ENCODE measurements around the gene SUN5. TPM values are rescaled to one million over a fixed set of nuclear protein-coding genes. Genes with fewer than 3 reads are reported as not detected.

The SUN5 gene
- total and polyA plus RNA-seq, 4 donors: not detected

DNA sequence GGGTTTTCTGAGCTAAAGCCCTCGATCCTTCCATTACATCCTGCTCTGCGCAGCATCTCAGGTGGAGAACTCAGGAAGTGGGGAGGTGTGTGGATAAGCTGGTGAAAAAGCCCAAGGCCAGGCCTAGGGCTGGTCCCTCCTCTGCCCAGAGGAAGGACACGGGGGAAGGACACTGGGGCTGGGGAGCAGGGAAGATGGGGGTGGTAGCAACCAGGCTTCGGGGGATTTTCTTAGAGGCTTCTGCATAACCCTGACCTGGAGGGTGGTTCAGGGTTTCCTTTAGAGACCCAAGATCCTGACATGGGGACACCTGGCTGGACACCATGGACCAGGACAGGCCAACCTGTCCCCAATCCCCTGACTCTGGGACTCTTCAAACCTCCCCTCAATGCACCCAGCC is 37.9 kb downstream of the SUN5 start (continued):
- TF ChIP-seq, protein P1, sequence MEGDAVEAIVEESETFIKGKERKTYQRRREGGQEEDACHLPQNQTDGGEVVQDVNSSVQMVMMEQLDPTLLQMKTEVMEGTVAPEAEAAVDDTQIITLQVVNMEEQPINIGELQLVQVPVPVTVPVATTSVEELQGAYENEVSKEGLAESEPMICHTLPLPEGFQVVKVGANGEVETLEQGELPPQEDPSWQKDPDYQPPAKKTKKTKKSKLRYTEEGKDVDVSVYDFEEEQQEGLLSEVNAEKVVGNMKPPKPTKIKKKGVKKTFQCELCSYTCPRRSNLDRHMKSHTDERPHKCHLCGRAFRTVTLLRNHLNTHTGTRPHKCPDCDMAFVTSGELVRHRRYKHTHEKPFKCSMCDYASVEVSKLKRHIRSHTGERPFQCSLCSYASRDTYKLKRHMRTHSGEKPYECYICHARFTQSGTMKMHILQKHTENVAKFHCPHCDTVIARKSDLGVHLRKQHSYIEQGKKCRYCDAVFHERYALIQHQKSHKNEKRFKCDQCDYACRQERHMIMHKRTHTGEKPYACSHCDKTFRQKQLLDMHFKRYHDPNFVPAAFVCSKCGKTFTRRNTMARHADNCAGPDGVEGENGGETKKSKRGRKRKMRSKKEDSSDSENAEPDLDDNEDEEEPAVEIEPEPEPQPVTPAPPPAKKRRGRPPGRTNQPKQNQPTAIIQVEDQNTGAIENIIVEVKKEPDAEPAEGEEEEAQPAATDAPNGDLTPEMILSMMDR (IDR thresholded peaks at IDR 0.05; ENCODE audit: low read depth, low read length, missing input control): no peak

DNA sequence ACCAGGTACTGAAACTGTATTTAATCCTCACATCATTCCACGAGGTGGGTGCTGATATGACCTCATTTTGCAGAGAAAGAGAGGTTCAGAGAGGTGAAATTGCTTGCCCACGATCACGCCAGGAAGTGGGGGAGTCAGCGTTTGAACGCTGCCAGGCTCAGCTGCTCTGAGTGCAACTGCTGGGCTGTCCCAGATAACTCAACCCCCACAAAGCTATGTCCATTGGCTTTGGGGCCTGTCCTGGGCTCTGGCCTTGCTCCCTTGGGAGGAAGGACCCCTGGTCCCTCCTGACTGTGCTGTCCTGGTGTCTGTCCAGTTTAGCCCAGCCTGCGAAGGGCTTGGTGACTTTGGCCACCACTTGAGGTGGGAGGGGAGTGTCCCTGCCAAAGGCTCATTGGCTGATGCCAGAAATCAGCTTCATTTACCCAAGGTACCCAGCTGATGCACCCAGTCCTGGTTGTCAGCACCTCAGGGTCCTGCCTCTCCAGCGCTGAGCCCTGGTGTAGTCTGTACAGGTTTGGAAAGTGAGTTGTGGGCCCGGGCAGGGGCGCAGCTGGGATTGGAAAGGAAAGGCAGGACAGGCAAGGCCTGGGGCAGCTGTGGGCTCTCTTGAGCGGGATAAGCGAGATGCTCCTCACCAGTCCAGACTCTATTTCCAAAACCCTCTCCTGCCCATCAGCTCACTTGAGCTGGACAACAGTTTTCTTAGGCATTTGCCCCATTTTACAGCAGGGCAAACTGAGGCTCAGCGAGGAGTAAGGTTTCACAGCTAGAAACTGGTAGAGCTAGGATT is 38.5 kb downstream of the SUN5 start:
- no peak for DNase-seq (ENCODE audit: low spot score)
- H3K9me3 ChIP-seq (ENCODE audit: control insufficient read depth in 4 of 4, low read length in 3 of 4): no peaks in the 10 kb centered on the region
- H3K36me3 ChIP-seq (ENCODE audit: control insufficient read depth in 4 of 4, insufficient read depth in 3 of 4, low read depth in 1 of 4, low read length in 3 of 4): no peaks in the 10 kb centered on the region
- 79% methylated on average over 12 of the region's 12 CpGs for WGBS
- TF ChIP-seq MAX (IDR thresholded peaks at IDR 0.05) (no peak), SP1 (IDR thresholded peaks at IDR 0.05) (no peak), HNF4A (conservative IDR thresholded peaks at IDR 0.05) (no peak), JUND (IDR thresholded peaks at IDR 0.05) (no peak), HNF4G (IDR thresholded peaks at IDR 0.05) (no peak), FOXA1 (IDR thresholded peaks at IDR 0.05) (no peak), YY1 (IDR thresholded peaks at IDR 0.05) (no peak), TAF1 (conservative IDR thresholded peaks at IDR 0.05) (no peak), FOXA2 (IDR thresholded peaks at IDR 0.05) (no peak), ATF3 (IDR thresholded peaks at IDR 0.05) (no peak), EGR1 (IDR thresholded peaks at IDR 0.05; ENCODE audit: low read depth in 2 of 2) (no peak)
- TF ChIP-seq, protein P1 (IDR thresholded peaks at IDR 0.05; ENCODE audit: low read depth, low read length, missing input control): no peak
- TF ChIP-seq, protein P2, sequence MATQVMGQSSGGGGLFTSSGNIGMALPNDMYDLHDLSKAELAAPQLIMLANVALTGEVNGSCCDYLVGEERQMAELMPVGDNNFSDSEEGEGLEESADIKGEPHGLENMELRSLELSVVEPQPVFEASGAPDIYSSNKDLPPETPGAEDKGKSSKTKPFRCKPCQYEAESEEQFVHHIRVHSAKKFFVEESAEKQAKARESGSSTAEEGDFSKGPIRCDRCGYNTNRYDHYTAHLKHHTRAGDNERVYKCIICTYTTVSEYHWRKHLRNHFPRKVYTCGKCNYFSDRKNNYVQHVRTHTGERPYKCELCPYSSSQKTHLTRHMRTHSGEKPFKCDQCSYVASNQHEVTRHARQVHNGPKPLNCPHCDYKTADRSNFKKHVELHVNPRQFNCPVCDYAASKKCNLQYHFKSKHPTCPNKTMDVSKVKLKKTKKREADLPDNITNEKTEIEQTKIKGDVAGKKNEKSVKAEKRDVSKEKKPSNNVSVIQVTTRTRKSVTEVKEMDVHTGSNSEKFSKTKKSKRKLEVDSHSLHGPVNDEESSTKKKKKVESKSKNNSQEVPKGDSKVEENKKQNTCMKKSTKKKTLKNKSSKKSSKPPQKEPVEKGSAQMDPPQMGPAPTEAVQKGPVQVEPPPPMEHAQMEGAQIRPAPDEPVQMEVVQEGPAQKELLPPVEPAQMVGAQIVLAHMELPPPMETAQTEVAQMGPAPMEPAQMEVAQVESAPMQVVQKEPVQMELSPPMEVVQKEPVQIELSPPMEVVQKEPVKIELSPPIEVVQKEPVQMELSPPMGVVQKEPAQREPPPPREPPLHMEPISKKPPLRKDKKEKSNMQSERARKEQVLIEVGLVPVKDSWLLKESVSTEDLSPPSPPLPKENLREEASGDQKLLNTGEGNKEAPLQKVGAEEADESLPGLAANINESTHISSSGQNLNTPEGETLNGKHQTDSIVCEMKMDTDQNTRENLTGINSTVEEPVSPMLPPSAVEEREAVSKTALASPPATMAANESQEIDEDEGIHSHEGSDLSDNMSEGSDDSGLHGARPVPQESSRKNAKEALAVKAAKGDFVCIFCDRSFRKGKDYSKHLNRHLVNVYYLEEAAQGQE (IDR thresholded peaks at IDR 0.05): no peak
- TF ChIP-seq, protein P3, sequence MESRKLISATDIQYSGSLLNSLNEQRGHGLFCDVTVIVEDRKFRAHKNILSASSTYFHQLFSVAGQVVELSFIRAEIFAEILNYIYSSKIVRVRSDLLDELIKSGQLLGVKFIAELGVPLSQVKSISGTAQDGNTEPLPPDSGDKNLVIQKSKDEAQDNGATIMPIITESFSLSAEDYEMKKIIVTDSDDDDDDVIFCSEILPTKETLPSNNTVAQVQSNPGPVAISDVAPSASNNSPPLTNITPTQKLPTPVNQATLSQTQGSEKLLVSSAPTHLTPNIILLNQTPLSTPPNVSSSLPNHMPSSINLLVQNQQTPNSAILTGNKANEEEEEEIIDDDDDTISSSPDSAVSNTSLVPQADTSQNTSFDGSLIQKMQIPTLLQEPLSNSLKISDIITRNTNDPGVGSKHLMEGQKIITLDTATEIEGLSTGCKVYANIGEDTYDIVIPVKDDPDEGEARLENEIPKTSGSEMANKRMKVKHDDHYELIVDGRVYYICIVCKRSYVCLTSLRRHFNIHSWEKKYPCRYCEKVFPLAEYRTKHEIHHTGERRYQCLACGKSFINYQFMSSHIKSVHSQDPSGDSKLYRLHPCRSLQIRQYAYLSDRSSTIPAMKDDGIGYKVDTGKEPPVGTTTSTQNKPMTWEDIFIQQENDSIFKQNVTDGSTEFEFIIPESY (IDR thresholded peaks at IDR 0.05): no peak
- no peak overlapping the region for H3K4me3 ChIP-seq (ENCODE audit: low read depth in 1 of 3, low read length in 3 of 3)
- no peak overlapping the region for H3K27ac ChIP-seq (ENCODE audit: low read depth in 1 of 2, low read length in 2 of 2)
- no peaks in the 10 kb centered on the region for H3K27me3 ChIP-seq (ENCODE audit: control insufficient read depth in 4 of 4, insufficient read depth in 4 of 4, low read length in 3 of 4)
- H3K9ac ChIP-seq (ENCODE audit: low read depth in 1 of 2, low read length in 2 of 2): no peak overlapping the region
- H3K4me1 ChIP-seq (ENCODE audit: control insufficient read depth in 4 of 4, insufficient read depth in 4 of 4, low read length in 3 of 4): no peaks in the 10 kb centered on the region
